ENCODE data around the gene HOXC5.
"Not testable (repeated sequence)": the region's sequence is repeated elsewhere in the genome, so short reads cannot be mapped to it uniquely, and the experiment has no call there.

Gene HOXC5

GRCh38 chr12:54060174-54060974 lies 27.5 kb downstream of the HOXC5 start:
- DNase-seq (ENCODE audit: low read depth in 2 of 3, low spot score in 2 of 3): no peak

GRCh38 chr12:54060975-54061778 lies 28.3 kb downstream of the HOXC5 start:
- DNase-seq (ENCODE audit: low read depth in 2 of 3, low spot score in 2 of 3): no peak

GRCh38 chr12:54065677-54066076 lies 32.8 kb downstream of the HOXC5 start:
- no peak for DNase-seq (ENCODE audit: low read depth in 2 of 3, low spot score in 2 of 3)

GRCh38 chr12:54066408-54066807 lies 33.6 kb downstream of the HOXC5 start:
- DNase-seq (ENCODE audit: low read depth in 2 of 3, low spot score in 2 of 3): no peak

GRCh38 chr12:54068418-54069070 lies 35.7 kb downstream of the HOXC5 start:
- DNase-seq (ENCODE audit: low read depth in 2 of 3, low spot score in 2 of 3): no peak

GRCh38 chr12:54071942-54072341 lies 39.1 kb downstream of the HOXC5 start:
- DNase-seq (ENCODE audit: low read depth in 2 of 3, low spot score in 2 of 3): no peak

GRCh38 chr12:54074308-54074707 lies 41.5 kb downstream of the HOXC5 start:
- DNase-seq (ENCODE audit: low read depth in 2 of 3, low spot score in 2 of 3): no peak

GRCh38 chr12:54075409-54075808 lies 42.6 kb downstream of the HOXC5 start:
- no peak for DNase-seq (ENCODE audit: low read depth in 2 of 3, low spot score in 2 of 3)

GRCh38 chr12:54075974-54076373 lies 43.1 kb downstream of the HOXC5 start:
- DNase-seq (ENCODE audit: low read depth in 2 of 3, low spot score in 2 of 3): no peak

GRCh38 chr12:54077843-54078242 lies 45.0 kb downstream of the HOXC5 start:
- not testable (repeated sequence) for DNase-seq (ENCODE audit: low read depth in 2 of 3, low spot score in 2 of 3)

GRCh38 chr12:54079115-54079514 lies 46.3 kb downstream of the HOXC5 start:
- not testable (repeated sequence) for DNase-seq (ENCODE audit: low read depth in 2 of 3, low spot score in 2 of 3)

GRCh38 chr12:54080008-54080924 lies 47.4 kb downstream of the HOXC5 start:
- not testable (repeated sequence) for DNase-seq (ENCODE audit: low read depth in 2 of 3, low spot score in 2 of 3)

- DNase-seq (ENCODE audit: low read depth in 2 of 3, low spot score in 2 of 3): not testable (repeated sequence)
These were observed 48.2 kb downstream of the HOXC5 start for GRCh38 chr12:54081053-54081514.

GRCh38 chr12:54081581-54082396 lies 48.9 kb downstream of the HOXC5 start:
- DNase-seq (ENCODE audit: low read depth in 2 of 3, low spot score in 2 of 3): peak in 1 of 3 experiments; percentile 19

GRCh38 chr12:54082397-54082892 lies 49.6 kb downstream of the HOXC5 start:
- no peak for DNase-seq (ENCODE audit: low read depth in 2 of 3, low spot score in 2 of 3)

Data from activated CD8-positive, alpha-beta memory T cell treated with anti-CD3 and anti-CD28 coated beads for 48 hours (primary cell).